Kidney (tissue), 14 donors: ENCODE data around the gene TFCP2L1. TPM values are rescaled to one million over a fixed set of nuclear protein-coding genes. Genes with fewer than 3 reads are reported as not detected.
"Not testable (repeated sequence)": the region's sequence is repeated elsewhere in the genome, so short reads cannot be mapped to it uniquely, and the experiment has no call there.

Experiments used
- DNase-seq, 5 donors: peaks; one replicate each; pipeline ENCODE4 v3.0.0-alpha.2; 2013 to 2020
- FAIRE-seq: peaks from 2 replicates; lab custom pipeline; 2012; peaks lifted over from hg19 to GRCh38; lab: Jason Lieb, UNC
- H3K27ac ChIP-seq, 2 donors: one replicate each; pipeline ENCODE4 v1.7.0; 2013; ENCODE audit warnings: low read depth in 2 of 2, low read length in 2 of 2, inconsistent platforms in 1 of 2
- H3K27me3 ChIP-seq: one replicate; pipeline ENCODE4 v1.7.1; 2013; ENCODE audit warnings: low read length, inconsistent platforms; ENCODE audit not compliant: control insufficient read depth, insufficient read depth
- H3K36me3 ChIP-seq, 3 donors: one replicate each; pipeline versions ENCODE4 v1.7.0 to v1.7.1; 2013; ENCODE audit warnings: low read length in 3 of 3, control low read depth in 1 of 3, inconsistent platforms in 1 of 3; ENCODE audit not compliant: insufficient read depth in 3 of 3, control insufficient read depth in 2 of 3
- H3K4me1 ChIP-seq, 3 donors: one replicate each; pipeline versions ENCODE4 v1.7.0 to v1.7.1; 2013; ENCODE audit warnings: low read length in 3 of 3, inconsistent platforms in 1 of 3, low read depth in 1 of 3; ENCODE audit not compliant: control insufficient read depth in 2 of 3, insufficient read depth in 2 of 3
- H3K4me3 ChIP-seq, 3 donors: one replicate each; pipeline versions ENCODE4 v1.7.0 to v1.8.1; 2013; ENCODE audit warnings: low read length in 3 of 3, control low read depth in 1 of 3, inconsistent platforms in 1 of 3
- H3K9ac ChIP-seq, 3 donors: one replicate each; pipeline versions ENCODE4 v1.7.0 to v1.7.1; 2013; ENCODE audit warnings: low read length in 3 of 3, control low read depth in 1 of 3, inconsistent platforms in 1 of 3
- H3K9me3 ChIP-seq, 3 donors: one replicate each; pipeline versions ENCODE4 v1.7.0 to v1.7.1; 2013; ENCODE audit warnings: low read length in 3 of 3, control low read depth in 1 of 3, inconsistent platforms in 1 of 3; ENCODE audit not compliant: control insufficient read depth in 2 of 3, insufficient read depth in 1 of 3
- CTCF ChIP-seq: IDR thresholded peaks from 3 replicates; pipeline ENCODE4 v1.5.1; 2012; ENCODE audit warnings: mild to moderate bottlenecking, moderate library complexity, borderline replicate concordance; ENCODE audit not compliant: insufficient read depth; ENCODE audit errors: extremely low read depth
- intact Hi-C: fragments of 100-400 bp; cut with DNase I; formaldehyde crosslinking; loops from one replicate; pipeline ENCODE4 v1.11.1; 2022
- polyA plus RNA-seq: library from polyadenylated mRNA; stranded (reverse); fragments of 350-450 nt; fragmentation: Illumina TruSeq; extraction: RNeasy Lipid Tissue Mini Kit (QIAGEN cat#74804); gene quantifications from one replicate; pipeline ENCODE4 v1.2.3, GENCODE V29; 2014; ENCODE audit warnings: low read depth, low replicate concordance; ENCODE audit not compliant: insufficient read depth
- total RNA-seq: library from RNA; stranded (reverse); fragmentation: NEBNext Ultra II Directional; extraction: Animal tissue kit (Norgen Biotek cat#: 25700); gene quantifications from one replicate; pipeline ENCODE4 v1.2.1, GENCODE V29; 2021
- donor health status: control.
- donor health status: control.
- donor health status: control.
- donor health status: control.
- donor health status: control.
- donor health status: DM: yes; HTN: yes; CAD: no.
- donor health status: Normal renal cell carcinoma (clear cell type).

Gene TFCP2L1
- total and polyA plus RNA-seq, 2 donors from 2014 or later, result 44.4 to 172 TPM

GRCh38 chr2:121228521-121228920, 56.5 kb downstream of the TFCP2L1 start:
- no peak for TF ChIP-seq CTCF
- FAIRE-seq (no peak), DNase-seq (peak in 1 of 5 donors; percentile 63)
- Histone ChIP-seq H3K27me3 (no peaks in the 10 kb centered on the region), H3K36me3 (peaks cover 0 to 62% (median 29%) of the 10 kb centered on the region in 3 donors), H3K4me3 (no peak overlapping the region), H3K27ac (peak overlapping the region; percentile 77 to 87), H3K9ac (no peak overlapping the region), H3K9me3 (no peaks in the 10 kb centered on the region), H3K4me1 (peaks cover 0 to 21% (median 13%) of the 10 kb centered on the region in 3 donors)
- intact Hi-C loops, result no loop called here

DNA sequence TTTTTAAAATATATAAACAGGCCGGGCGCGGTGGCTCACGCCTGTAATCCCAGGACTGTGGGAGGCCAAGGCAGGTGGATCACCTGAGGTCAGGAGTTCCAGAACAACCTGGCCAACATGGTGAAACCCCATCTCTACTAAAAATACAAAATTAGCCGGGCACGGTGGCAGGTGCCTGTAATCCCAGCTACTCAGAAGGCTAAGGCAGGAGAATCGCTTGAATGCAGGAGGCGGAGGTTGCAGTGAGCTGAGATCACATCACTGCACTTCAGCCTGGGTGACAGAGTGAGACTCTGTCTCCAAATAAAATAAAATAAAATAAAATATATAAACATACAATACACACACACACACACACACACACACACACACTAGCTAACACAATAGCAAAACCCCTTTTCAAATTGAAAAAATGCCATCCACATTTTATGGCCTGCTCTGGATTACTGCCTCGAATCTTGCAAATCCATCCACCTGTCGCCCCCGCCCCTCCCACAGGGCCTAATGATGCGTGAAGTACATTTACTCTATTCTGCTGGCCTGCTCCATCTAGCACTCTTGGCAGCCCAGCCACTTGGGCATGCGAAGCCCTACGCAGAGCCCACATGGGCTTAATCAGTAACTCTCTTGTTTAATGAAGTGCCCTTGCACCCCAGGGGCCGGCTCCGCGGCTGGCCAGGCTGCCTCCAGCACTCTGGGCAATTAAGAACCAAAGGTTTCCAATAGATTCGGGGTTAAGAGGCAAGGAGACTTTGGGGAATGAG, 57.4 kb downstream of the TFCP2L1 start:
- DNase-seq, result peak; percentile 90 to 95 (median 94)
- H3K9me3 ChIP-seq, intact Hi-C loops, H3K4me3 ChIP-seq, H3K27me3 ChIP-seq: not testable (repeated sequence)
- Histone ChIP-seq H3K36me3 (peaks cover 0 to 59% (median 37%) of the 10 kb centered on the region in 3 donors), H3K4me1 (peaks cover 0 to 21% (median 13%) of the 10 kb centered on the region in 3 donors), H3K27ac (peak overlapping the region; percentile 77 to 87), H3K9ac (peak overlapping the region in 1 of 3 donors; percentile 31)
- peak; percentile 91 for FAIRE-seq

GRCh38 chr2:121225681-121226080, 59.3 kb downstream of the TFCP2L1 start:
- intact Hi-C loops, H3K4me3 ChIP-seq, H3K9me3 ChIP-seq, H3K27me3 ChIP-seq, FAIRE-seq, H3K9ac ChIP-seq: not testable (repeated sequence)
- Histone ChIP-seq H3K27ac (peak overlapping the region; percentile 25 to 63), H3K36me3 (peaks cover 0 to 50% (median 40%) of the 10 kb centered on the region in 3 donors), H3K4me1 (peaks cover 0 to 24% (median 19%) of the 10 kb centered on the region in 3 donors)
- peak in 1 of 5 donors; percentile 30 for DNase-seq

DNA sequence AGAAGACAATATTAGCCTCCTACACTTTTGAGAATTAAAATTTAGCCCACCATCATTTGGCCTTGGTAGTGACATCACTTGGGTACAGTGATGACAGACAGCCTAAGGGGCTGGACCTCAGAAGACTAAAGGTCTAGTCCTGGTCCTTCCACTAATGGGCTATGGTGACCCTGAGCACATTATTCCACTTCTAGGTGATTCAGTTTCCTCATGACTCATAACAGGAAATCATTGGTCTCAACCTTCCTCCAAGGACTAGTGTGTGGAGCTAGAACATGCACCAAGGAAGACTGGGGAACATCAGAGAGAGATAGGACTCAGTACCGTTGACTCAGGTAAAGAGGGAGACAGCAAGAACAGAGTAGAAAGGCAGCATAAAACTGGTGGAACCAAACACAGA, 64.0 kb downstream of the TFCP2L1 start:
- Histone ChIP-seq H3K9me3 (no peaks in the 10 kb centered on the region), H3K9ac (no peak overlapping the region), H3K27me3 (no peaks in the 10 kb centered on the region), H3K27ac (no peak overlapping the region), H3K4me3 (no peak overlapping the region), H3K36me3 (peaks cover 0 to 48% (median 38%) of the 10 kb centered on the region in 3 donors), H3K4me1 (peaks cover 0 to 23% (median 6%) of the 10 kb centered on the region in 3 donors)
- FAIRE-seq (no peak), DNase-seq (no peak)
- no peak for TF ChIP-seq CTCF
- intact Hi-C loops, result no loop called here
